ENCODE data around the gene DSCAM.
A peak's percentile ranks its signal among the peaks of the same experiment; 100 is the strongest.

DSCAM gene

GRCh38 chr21:40699366-40699765 is 147.6 kb downstream of the DSCAM start:
- DNase-seq, result no peak

DNA sequence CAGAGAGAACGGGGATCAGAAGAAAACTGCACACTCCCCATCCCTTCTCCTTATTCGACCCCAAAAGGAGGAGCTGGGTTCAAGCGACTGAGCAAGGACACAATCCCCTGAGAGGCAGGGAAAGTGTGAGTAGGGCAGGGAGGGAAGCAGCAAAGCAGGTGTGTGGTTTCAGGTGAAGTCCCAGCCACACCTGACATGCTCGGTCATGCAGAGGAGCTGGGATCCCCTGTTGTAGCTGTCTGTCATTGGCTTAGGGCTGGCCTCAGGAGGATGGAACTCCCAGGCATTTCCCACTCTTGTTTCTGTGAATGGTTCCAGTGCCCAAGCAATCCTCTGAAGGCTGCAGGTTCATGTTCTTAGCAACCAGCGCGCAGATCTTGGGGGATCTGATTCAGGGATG is 150.7 kb downstream of the DSCAM start:
- DNase-seq, result peak; percentile 67

DNA sequence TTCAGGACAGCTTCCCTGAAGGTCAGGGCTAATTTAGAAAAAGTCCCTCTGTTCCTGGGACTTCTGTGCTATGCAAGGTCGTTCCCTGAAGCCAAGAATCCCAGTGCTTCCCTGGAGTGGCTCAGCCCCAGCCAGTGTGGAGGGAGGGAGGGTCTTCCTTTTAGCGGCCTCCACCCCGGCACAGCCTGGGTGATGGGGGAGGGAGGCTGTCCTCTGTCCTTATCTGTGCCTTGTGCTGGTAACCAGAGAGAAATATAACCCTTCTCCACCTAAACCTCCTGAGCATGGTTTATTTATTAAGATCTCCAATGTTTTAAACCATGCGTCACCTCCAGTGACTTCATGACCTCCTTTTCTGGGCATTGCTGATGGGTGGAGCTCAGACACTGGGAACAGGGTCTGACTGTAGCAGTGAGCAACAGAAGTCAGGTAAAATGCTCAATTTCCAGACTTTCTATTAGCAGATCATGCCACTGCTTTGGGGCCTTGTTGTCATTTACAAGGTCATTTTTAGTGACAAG is 157.1 kb downstream of the DSCAM start:
- no peak for DNase-seq

DNA sequence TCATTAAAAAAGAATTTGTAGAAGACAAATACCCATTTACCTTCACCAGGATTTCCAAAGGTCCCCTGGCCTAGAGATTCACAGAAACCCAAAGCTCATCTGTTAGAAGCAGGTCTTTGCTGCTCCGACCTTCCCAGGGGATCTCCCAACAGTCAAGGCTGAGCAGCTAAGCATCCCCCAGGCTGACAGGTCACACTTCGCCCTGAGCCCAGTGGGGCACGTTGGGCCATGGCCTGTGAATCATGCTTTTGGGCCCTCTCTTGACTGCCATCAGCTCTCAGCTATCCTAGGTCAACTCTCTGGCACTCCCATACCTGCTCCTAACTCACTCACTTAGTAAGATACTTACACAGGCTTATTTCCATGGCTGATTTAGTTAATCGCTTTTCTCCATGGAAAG is 157.7 kb downstream of the DSCAM start:
- DNase-seq, result no peak

GRCh38 chr21:40688106-40688864 is 158.7 kb downstream of the DSCAM start:
- DNase-seq, result no peak

- no peak for DNase-seq
Measured at GRCh38 chr21:40687625-40688024, 159.3 kb downstream of the DSCAM start.

DNA sequence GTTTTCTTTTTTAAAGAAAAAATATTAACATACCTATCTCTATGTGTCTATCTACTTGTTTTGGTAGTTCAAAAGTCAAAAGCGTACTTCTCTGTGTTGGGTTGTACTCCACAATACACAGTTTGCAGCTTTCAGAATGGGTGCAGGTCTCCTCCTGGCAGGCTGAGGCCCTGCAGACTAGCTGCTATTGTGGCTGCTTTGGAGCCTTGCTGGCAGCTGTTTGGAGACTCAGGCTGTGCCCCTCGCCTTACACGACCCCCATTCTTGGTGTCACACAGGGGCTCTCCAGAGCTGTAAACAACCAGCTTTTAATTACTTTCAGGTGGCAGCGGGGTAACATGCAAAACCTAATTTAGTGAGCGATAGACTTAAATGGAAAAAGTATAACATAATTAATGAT is 160.4 kb downstream of the DSCAM start:
- DNase-seq, result no peak

- DNase-seq, result peak; percentile 36
Measured at GRCh38 chr21:40685141-40685540, 161.8 kb downstream of the DSCAM start.

- peak; percentile 36 for DNase-seq
Measured at GRCh38 chr21:40684726-40685125, 162.2 kb downstream of the DSCAM start.

DNA sequence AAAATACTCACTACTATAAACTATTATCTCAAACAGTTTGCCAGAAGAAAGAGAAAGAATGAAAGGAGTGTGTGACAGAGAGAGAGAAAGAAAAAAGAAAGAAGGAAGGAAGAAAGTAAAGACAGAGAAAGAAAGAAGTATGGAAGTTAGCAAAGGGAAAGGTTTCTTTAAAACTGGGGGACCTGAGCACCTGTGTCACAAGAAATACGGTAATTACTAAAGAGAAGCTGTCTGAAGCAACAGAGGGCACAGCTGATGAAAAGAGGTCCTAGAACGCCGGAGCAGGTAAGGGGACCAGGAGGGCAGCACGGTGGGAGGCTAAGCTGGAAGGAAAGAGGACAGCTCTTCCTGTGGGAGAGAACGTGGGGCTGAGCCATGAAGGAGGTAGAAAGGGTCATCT is 163.6 kb downstream of the DSCAM start:
- DNase-seq, result no peak

- no peak for DNase-seq
Measured at GRCh38 chr21:40681164-40681859, 165.6 kb downstream of the DSCAM start.

- peak; percentile 47 for DNase-seq
Measured at GRCh38 chr21:40680311-40680710, 166.6 kb downstream of the DSCAM start.

DNA sequence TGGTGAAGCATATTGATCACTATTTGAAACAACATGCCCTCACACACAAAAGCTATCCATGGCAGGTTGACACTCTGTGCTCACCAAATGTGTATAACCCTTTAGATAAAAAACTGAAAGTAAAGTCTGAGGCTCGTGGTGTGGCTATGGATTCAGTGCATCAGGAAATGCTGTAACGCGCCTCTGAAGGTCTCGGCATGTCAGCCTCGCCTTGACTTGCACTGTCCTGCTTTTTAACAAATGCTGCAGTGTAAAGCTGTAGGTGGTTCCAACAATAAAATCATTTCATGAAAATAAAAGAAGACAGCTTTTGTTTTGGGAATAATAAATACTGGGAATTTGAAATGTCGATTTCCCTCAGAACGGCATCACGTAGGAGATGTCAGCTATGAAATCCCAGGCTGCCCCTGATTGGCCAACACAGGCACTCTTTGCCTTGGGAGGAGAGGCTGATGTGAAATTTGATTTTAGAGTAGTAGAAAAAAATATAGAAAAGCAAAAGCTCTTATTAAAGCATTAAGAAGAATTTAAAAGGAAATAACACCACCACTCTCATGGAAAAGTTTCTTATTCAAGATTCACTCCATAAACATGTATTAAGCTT is 168.2 kb downstream of the DSCAM start:
- DNase-seq, result no peak

- no peak for DNase-seq
Measured at GRCh38 chr21:40675017-40675416, 171.9 kb downstream of the DSCAM start.

- no peak for DNase-seq
Measured at GRCh38 chr21:40672602-40673001, 174.4 kb downstream of the DSCAM start.

GRCh38 chr21:40671716-40672115 is 175.2 kb downstream of the DSCAM start:
- DNase-seq, result no peak

- DNase-seq, result no peak
Measured at GRCh38 chr21:40668555-40669275, 178.2 kb downstream of the DSCAM start.

- no peak for DNase-seq
Measured at GRCh38 chr21:40667967-40668366, 179.0 kb downstream of the DSCAM start.

DNA sequence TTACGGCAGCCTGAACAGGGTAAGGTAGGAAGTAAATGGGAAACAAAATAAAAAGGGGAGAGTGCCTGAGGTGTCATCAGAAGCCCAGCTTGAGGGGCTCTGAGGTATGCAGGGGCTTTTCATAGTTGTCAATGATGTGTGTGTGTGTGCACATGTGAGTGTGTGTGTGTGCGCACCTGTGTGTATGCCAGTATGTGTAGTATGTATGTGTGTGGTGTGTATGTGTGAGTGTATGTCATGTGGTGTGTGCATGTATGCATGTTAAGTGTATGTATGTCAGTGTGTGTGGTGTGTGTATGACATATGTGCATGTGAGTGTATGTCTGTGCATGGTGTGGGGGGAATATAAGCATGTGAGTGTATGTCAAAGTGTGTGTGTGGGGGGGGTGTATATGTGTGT is 184.1 kb downstream of the DSCAM start:
- DNase-seq, result no peak

- no peak for DNase-seq
Measured at GRCh38 chr21:40660461-40660860, 186.5 kb downstream of the DSCAM start.

DNA sequence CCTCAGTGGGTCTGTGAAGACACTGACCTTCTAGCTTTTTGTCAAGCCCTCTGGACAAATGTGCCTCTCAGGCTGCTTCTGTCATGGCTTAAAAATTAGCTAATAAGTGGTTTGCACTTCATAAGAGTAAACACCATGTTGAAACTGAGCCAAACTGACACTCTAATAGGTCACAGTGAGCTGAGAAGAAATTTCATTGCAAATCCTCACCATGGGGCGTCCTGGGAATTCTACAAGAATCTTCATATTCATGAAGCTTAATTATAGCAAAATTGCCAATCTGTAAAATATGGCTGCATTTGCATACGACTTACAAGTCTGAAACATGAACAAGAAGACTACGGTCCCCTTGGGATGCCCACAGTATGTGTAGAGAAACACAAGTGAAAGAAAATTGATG is 188.6 kb downstream of the DSCAM start:
- peak; percentile 7 for DNase-seq

DNA sequence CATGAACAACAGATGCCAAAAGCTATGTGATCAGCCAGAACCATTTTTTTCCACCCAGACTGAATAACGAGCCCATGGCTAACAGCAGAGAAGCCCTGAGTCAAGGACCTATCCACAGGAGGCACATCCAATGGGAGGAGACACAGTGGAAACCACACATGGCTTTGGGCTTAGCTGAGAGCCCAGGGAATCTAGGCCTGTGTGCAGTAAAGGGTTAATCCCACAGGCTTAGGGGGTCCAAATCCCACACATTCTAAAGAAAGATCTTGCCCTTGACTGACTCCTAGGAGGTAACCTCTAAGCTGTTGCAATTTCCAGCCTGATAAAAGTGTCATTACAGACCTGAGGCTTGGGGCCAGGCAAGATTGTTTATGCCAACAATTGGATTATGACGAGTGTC is 194.5 kb downstream of the DSCAM start:
- DNase-seq, result no peak

DNA sequence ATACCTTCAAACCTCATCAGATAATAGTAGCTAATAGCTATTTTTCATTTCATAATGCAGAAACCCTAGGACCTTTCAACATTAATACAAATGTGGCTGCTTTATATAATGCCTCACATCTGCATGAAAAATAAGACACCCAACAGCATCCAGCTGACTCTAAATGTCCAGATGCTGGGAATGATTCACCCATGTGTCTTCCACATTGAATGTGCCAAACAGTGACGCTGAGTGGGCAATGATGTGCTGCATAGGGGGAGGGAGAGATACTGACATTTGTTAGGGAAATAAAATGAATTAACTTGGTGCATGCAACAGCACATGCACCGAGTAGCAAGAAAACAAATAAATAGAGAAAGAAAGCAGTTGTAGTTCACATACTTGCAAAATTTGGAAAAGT is 199.3 kb downstream of the DSCAM start:
- DNase-seq, result no peak

Data from NCI-H2171 treated with DMSO at 0.1 percent for 48 hours (cell line).